HPDE6-E6E7 (cell line): ENCODE measurements around the gene SYNE2.
"Not testable (repeated sequence)": the region's sequence is repeated elsewhere in the genome, so short reads cannot be mapped to it uniquely, and the experiment has no call there.

Source experiments
- DNase-seq: peaks from one replicate; pipeline ENCODE4 v3.0.0; 2011; ENCODE audit warnings: missing footprints; ENCODE audit errors: extremely low spot score

The SYNE2 gene

DNA sequence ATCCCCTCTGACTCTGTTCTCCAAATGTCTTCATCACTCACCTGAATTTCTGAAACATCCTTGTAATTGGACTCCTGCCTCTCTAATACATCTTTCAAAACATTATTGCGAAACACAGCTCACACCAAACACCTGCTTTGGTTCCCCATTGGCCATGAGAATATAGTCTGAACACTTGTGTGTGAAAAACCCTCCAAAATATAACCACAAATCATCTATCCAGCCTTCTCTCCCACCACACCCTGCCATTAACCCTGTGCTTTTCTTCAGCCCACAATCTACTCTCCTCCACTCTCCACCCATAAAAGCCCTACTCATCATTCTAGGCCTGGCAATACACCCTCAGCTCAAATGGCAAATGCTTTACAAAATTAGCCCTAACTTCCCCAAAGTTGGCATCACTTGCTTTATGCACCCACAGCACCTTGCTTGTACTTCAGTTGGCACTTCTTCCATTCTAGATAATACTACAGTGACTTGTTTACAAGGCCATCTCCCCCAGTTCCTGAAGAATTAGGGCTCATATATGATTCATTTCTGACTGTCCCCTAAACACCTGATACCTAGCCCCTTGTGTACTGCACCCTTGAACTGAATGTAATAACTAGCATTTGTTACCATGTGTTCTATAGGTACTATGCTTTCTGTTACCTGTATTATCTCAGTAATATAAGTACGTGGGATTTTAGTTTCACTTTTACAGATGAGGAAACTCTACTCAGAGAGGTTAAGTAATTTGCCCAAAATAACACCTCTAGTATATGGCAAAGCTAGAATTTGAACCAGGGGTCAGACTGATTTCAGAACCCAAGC is 17.3 kb downstream of the SYNE2 start:
- not testable (repeated sequence) for DNase-seq

DNA sequence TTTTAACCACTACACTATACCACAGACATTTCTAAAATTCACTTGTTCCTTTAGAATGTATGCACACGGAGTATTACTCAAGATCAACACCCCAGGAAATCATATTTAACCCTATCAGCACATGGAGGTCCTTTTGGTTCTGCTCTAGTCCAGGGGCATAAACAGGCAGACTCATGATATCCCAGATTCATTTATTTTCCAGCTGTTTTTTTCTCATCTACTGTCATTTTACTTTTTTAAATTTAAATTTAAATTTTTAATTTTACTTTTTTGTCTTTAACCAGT is 17.9 kb downstream of the SYNE2 start:
- DNase-seq, result not testable (repeated sequence)

- no peak for DNase-seq
These were observed 21.4 kb downstream of the SYNE2 start for GRCh38 chr14:63874223-63874622.

DNA sequence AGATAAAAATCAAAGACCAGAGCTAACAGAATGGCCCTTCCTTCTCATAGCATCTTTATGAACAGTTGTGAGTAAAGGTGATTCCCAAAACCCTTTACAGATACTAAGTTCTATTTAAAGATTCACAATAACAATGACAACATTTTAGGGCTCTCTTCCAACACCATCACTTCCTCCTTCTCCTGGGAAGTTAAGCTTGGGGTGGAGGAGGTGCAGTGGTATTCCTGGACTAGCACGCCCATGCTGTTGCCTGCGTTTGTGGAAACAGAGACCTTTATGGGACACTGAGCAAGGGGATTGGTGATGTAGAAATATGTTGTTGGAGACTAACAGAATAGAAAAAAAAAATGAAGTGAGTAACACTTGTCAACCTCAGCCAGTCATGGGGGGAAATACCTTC is 22.5 kb downstream of the SYNE2 start:
- no peak for DNase-seq

GRCh38 chr14:63877550-63877939 is 24.7 kb downstream of the SYNE2 start:
- DNase-seq, result no peak

- no peak for DNase-seq
These were observed 25.2 kb downstream of the SYNE2 start for GRCh38 chr14:63878052-63878451.

- no peak for DNase-seq
These were observed 26.0 kb downstream of the SYNE2 start for GRCh38 chr14:63878792-63879191.

DNA sequence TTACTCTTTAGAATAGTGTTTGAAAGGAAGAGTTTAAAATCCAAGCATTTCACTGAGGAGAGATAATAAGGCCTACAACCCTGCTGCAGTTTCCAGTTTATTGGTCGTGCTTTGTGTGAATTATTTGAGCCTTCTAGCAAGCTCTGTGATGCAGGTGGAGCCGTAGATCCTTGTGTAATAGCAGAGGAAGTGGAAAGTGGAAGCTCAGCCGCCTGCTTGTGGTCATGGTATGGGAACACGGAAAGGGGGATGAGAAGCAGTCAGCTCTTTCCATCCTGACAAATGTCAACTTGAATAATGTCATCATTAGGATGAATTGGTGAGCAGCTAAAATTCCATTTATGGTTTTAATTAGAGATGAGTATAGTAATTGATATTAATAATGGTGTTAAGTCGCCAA is 29.1 kb downstream of the SYNE2 start:
- no peak for DNase-seq

GRCh38 chr14:63887899-63888298 is 35.1 kb downstream of the SYNE2 start:
- no peak for DNase-seq

GRCh38 chr14:63890553-63890952 is 37.7 kb downstream of the SYNE2 start:
- DNase-seq, result no peak

DNA sequence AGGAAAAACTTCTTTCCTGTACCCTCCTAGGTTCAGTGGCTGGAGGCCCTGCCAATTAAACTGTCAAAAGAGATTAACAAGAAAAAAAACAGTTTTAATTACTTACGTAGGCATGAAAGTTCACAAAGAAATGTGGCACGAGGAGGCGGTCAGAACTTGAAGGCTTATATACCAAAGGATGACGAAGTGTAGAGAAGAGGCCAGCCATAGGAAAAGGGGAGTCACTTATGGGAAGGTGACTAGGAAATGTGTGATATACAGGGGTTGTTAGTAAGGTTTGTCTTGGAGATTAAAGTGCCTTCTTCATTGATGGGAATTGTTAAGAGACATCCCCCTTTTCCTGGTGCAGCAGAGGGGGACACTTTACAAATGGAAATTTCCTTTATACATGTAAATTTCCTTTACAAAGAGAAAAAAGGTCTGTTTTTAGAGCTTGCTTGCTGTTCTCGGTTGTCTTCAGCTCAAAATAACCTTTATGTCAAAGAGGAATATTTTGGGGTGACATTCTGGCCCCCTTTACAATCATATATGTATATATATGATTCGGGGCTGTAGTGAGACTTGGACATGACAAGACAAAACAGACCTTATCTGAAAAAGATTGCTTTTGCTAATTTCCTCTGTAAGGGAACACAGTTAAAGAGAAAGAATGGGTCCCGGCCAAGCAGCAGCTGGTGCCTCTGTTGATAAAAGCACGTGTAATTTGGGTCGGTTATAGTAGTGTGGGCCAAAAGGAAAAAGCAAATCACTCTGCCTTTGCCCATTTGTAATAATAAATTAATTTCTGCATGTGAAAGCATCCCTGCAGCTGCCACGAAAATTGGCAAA is 38.6 kb downstream of the SYNE2 start:
- DNase-seq, result no peak

GRCh38 chr14:63892265-63892664 is 39.5 kb downstream of the SYNE2 start:
- no peak for DNase-seq

- DNase-seq, result no peak
These were observed 41.1 kb downstream of the SYNE2 start for GRCh38 chr14:63893701-63894458.

- DNase-seq, result no peak
These were observed 42.7 kb downstream of the SYNE2 start for GRCh38 chr14:63895510-63895909.

DNA sequence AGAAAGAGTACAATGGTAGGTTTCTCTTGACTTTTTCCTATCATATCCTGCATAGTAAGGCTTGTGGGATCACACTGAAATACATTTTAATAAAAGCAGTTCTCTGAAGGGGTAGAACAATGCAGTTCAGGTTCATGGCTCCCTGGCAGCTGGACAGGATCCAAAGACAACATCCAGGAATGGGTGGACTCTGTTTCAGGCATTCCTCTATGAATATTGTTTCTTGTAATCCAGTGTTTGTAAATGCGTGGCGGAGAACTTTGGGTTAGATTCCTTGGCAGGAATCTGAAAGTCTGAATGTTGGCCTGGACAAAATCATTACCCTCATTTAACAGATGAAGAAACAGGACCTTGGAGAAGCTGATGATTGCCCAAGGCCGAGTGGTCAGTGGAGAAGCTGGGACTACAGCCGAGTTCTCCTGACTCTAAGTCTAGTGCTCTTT is 43.5 kb downstream of the SYNE2 start:
- no peak for DNase-seq

DNA sequence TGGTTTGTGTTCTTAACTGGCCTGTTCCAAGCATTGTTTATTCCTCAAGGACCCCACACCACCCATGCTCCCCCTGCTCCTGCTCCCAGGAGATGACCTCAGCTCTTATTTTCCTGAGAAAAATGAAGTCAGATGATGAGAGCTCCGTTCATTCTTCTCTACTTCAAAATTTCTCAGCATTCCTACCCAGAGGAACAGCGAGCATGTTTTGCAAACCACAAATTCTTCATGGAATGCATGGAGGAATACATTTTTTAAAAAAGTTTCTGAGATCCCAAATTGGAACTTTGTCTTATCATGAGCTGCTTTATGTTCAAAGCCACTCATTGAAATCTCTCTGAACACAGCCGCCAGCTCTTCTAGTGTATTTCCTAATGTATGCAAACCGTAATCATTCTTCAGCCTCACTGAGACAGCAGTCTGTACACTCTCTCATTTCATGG is 44.9 kb downstream of the SYNE2 start:
- DNase-seq, result no peak

- DNase-seq, result no peak
These were observed 47.1 kb downstream of the SYNE2 start for GRCh38 chr14:63899953-63900352.

DNA sequence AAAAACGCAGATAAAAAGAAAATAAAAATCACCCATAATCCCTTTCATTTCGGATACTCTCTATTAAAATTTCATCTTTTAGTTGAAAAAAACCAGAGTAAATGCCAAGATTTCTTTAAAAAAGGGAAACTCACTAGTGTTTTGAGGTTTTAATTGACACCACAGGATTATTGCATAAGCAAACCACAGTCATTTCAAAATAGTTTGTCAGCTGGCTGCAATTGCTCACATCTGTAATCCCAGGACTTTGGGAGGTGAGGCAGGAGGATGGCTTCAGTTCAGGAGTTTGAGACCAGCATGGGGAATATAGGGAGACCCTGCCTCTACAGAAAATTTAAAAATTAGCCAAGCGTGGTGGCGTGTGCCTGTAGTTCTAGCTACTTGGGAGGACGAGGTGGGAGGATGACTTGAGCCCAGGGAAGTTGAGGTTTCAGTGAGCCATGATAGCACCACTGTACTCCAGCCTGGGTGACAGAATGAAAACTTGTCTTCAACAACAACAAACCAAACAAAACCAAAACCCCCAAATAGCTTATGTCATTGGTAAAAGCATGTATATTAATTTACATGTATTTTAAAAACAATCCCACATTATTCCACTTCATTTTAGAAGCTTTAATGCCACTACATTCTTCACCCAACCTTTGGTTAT is 48.8 kb downstream of the SYNE2 start:
- no peak for DNase-seq

DNA sequence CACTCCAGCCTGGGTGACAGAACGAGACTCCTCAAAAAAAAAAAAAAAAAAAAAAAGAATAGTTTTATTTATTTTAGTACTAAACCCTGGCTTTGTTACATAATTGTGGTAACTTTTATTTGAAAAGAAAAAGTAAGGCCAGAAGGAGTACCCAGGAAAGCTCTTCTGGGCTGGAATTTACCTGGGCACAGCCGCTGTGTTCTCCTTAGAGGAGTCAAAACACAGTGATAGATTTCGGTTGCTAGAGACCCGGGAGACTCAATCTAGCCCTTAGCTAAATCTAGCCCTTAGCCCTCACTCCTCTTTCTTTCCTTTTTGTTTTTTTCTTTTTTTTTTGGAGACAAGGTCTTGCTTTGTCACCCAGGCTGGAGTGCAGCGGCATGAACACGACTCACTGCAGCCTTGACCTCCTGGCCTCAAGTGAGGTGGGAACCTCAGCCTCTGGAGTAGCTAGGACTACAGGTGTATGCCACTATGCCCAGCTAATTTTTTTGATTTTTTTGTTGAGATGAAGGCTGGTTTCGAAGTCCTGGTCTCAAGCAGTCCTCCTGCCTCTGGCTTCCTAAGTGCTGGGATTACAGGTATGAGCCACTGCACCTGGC is 49.7 kb downstream of the SYNE2 start:
- no peak for DNase-seq

GRCh38 chr14:63904724-63905123 is 51.9 kb downstream of the SYNE2 start:
- DNase-seq, result no peak

DNA sequence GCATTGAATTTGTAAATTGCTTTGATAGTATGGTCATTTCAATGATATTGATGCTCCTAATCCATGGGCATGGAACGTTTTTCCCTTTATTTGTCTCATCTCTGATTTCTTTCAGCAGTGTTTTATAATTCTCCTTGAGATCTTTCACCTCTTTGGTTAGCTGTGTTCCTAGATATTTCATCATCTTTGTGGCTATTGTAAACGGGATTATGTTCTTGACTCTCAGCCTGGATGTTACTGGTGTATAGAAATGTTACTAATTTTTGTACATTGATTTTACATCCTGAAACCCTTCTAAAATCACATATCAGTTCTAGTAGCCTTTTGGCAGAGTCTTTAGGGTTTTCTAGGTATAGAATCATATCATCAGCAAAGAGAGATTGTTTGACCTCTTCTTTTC is 52.6 kb downstream of the SYNE2 start:
- DNase-seq, result no peak
